PC-3 (cell line): ENCODE data around the gene PFKM.

Source experiments
- EZH2phosphoT487 ChIP-seq: fragments of 300-600 bp; sonication (generic); IDR thresholded peaks from 2 replicates; pipeline ENCODE4 v1.6.1; 2018; ENCODE audit warnings: mild to moderate bottlenecking, antibody characterized with exemption, low read length, borderline replicate concordance
- TF ChIP-seq, protein P1 (sequence below): fragments of 300-600 bp; sonication (generic); conservative IDR thresholded peaks from 2 replicates; pipeline ENCODE4 v1.5.1; 2017; ENCODE audit warnings: antibody characterized with exemption, low read depth, mild to moderate bottlenecking, low read length

DNA sequence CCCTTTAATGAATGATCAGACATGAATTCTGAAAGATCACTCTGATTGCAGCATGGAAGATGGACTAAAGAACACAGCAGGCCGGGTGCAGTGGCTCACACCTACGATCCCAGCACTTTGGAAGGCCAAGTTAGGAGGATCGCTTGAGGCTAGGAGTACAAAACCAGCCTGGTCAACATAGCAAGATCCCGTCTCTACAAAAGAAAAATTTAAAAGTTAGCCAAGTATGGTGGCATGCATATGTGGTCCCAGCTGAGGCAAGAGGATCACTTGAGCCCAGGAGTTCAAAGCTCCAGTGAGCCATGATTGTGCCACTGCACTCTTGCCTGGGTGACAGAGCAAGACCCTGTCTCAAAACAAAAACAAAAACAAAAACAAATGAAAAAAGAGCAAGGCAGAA lies 48.4 kb upstream of the PFKM start:
- TF ChIP-seq EZH2phosphoT487: no peak
- TF ChIP-seq, protein P1, sequence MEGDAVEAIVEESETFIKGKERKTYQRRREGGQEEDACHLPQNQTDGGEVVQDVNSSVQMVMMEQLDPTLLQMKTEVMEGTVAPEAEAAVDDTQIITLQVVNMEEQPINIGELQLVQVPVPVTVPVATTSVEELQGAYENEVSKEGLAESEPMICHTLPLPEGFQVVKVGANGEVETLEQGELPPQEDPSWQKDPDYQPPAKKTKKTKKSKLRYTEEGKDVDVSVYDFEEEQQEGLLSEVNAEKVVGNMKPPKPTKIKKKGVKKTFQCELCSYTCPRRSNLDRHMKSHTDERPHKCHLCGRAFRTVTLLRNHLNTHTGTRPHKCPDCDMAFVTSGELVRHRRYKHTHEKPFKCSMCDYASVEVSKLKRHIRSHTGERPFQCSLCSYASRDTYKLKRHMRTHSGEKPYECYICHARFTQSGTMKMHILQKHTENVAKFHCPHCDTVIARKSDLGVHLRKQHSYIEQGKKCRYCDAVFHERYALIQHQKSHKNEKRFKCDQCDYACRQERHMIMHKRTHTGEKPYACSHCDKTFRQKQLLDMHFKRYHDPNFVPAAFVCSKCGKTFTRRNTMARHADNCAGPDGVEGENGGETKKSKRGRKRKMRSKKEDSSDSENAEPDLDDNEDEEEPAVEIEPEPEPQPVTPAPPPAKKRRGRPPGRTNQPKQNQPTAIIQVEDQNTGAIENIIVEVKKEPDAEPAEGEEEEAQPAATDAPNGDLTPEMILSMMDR: no peak
